Kidney tubule cell (primary cell): ENCODE results near the gene ADAMTS5.

ENCODE experiments used
- DNase-seq: peaks from one replicate; pipeline ENCODE4 v3.0.0-alpha.2; 2018; ENCODE audit warnings: low spot score

ADAMTS5 gene

DNA sequence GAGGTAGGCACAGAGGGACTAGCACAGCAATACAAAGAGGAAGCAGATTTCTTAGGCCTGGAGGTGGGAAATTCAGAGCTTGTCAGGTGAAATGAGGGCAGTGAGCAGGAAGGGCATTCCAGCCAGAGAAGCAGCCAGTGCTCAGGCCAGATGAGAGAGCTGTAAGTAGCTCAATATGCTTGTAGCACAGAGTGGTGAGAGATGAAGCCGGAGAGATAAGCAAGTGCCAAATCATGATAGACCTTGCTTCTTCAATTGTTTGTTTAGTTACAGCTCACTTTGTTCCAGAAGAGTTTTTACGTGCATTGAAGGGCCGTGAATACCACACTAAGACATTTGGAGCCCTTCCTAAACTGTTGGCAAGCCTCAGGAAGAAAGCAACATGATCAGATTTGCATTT is 79.6 kb downstream of the ADAMTS5 start:
- DNase-seq, result no peak

DNA sequence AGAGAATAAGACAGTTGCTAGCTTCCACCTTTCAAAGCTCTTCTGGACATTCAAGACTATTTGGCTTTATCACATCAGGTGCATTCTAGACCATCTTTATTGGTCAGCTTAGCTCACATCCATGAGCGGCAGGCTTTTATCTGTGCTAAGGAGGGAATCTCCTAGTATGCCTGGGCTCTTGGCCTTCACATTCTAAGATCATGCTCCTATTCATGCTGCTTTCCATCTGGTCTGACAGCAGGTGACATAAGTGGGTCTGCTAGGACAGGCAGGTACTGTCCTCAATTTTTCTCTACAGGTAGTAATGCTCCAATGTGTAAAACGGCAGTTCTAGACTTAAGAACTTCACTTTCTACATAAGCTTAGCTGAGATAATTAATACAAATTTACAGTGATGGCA is 82.5 kb downstream of the ADAMTS5 start:
- DNase-seq, result no peak

DNA sequence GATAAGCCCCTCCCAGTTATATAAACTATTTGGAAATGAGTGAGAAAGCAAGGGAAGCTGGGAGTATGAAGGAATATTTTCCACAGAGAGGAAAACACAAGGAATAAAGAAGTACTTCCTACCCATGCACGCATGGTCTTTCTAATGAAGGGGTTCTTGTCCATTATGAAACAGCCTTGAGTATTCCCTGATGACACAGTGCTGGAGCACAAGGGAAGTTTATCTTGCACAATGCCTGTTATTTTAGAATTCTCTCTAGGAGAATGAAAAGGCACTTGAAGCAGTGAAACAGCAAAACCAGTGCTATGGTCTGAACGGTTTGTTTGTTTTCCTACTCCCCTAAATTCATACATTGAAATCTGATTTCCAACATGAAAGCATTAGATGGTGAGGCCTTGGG is 83.1 kb downstream of the ADAMTS5 start:
- DNase-seq, result no peak

DNA sequence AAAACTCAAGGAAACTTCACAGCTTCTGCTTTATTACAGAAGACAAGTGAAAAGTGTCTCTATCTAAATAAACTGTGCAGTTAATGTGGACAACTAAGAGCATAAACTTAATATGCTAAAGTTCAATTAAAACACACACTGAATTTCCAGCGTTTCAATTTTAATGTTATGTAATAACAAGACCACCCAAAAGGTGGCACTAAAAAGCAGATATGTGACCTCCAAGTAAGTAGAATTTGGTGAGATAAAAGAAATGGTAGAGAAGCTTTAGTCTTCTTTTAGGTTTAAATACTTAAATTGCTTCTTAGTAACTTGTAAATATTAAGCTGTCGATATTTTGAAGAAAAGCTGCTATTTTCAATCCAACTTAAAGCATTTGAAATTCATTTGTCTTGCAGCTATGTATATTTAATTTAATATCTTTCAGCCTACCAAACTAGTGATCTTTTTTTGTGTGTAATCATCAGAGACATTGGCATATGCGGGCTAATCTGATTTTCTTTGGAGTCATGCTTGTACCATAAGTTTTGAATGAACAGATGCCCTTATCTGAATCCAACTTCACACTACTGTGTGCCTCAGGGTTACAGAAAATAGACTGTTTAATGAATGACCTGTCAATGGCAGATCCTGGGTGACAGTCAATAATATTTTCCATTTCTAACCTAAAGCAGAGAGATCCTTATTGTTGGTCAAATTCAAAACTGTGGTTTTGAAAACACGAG is 85.2 kb downstream of the ADAMTS5 start:
- DNase-seq, result peak; percentile 28

DNA sequence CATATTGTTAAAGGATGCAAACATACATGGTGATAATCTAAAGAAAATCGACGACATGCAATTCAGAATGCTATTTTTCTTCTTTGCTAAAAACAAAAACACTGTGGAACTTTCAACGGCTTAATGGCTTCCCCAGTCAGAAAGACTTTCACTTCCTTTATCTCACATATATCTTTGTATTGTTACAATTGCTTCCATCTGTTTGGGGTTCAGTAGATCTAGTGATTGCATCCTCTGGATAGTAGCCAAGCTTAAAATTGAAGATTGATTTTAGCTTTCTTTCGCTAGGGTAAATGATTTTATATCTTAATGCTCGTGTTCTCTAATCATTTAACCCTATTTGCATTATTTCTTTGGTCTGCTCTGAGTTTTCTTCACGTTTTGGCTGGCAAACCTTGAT is 89.9 kb downstream of the ADAMTS5 start:
- DNase-seq, result no peak

DNA sequence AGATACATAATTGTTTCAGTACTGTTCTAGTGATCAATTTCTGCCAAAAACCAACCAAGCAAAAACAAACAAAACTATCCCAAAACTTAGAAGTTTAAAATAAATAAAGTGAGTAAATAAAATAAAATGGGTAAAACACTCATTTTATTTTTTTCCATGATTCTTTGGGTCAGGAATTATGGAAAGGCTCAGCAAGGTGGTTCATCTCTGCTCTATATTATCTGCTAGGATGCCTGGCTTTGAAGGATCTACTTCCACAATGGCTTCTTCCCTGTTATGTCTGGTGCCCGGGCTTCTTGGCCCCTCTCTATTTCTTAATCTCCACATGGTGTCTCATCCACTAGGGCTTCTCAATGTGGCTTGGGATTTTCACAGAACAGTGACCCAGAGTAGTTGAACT is 92.5 kb downstream of the ADAMTS5 start:
- no peak for DNase-seq
